Astrocyte of the cerebellum (primary cell): ENCODE measurements around the gene COL23A1.

Experiments
- DNase-seq: peaks from one replicate; pipeline ENCODE4 v3.0.0-alpha.2; 2011; ENCODE audit warnings: low read depth
- H3K4me3 ChIP-seq: 2 replicates; pipeline ENCODE4 v1.5.1; 2011; ENCODE audit warnings: mild to moderate bottlenecking, low read depth, low read length, moderate library complexity
- CTCF ChIP-seq: IDR thresholded peaks from 2 replicates; pipeline ENCODE4 v1.5.1; 2012; ENCODE audit warnings: low read length, low read depth, moderate library complexity, mild to moderate bottlenecking; ENCODE audit errors: missing control alignments
- in situ Hi-C: cut with HindIII; loops from 2 replicates; pipeline ENCODE4 v1.10.0; 2017; ENCODE audit warnings: low sequenced_read_pairs

The COL23A1 gene

GRCh38 chr5:178218827-178219226, 371.4 kb downstream of the COL23A1 start:
- TF ChIP-seq CTCF = no peak
- no peak for DNase-seq
- in situ Hi-C loops = no loop called here
- H3K4me3 ChIP-seq = no peak overlapping the region

GRCh38 chr5:178218237-178218776, 371.9 kb downstream of the COL23A1 start:
- in situ Hi-C loops = no loop called here
- no peak overlapping the region for H3K4me3 ChIP-seq
- no peak for DNase-seq
- no peak for TF ChIP-seq CTCF

GRCh38 chr5:178216779-178217178, 373.4 kb downstream of the COL23A1 start:
- no peak for DNase-seq
- in situ Hi-C loops = no loop called here
- no peak overlapping the region for H3K4me3 ChIP-seq
- TF ChIP-seq CTCF = no peak

GRCh38 chr5:178216088-178216534, 374.1 kb downstream of the COL23A1 start:
- no peak overlapping the region for H3K4me3 ChIP-seq
- no peak for DNase-seq
- in situ Hi-C loops = no loop called here
- TF ChIP-seq CTCF = no peak

GRCh38 chr5:178215280-178216002, 374.8 kb downstream of the COL23A1 start:
- no peak for DNase-seq
- in situ Hi-C loops = no loop called here
- no peak for TF ChIP-seq CTCF
- no peak overlapping the region for H3K4me3 ChIP-seq

- in situ Hi-C loops = no loop called here
- no peak for TF ChIP-seq CTCF
- no peak overlapping the region for H3K4me3 ChIP-seq
- DNase-seq = no peak
These were observed 375.9 kb downstream of the COL23A1 start for GRCh38 chr5:178214160-178214803.
